OCI-LY7 (cell line): ENCODE measurements around the gene HAT1.

Source experiments
- CTCF ChIP-seq: fragments of 200-600 bp; sonication (generic); conservative IDR thresholded peaks from 2 replicates; pipeline ENCODE4 v1.5.1; 2014; ENCODE audit warnings: mild to moderate bottlenecking, antibody characterized with exemption, low read length, moderate library complexity, mixed read lengths
- EZH2phosphoT487 ChIP-seq: fragments of 200-600 bp; sonication (generic); IDR thresholded peaks from 2 replicates; pipeline ENCODE4 v1.6.1; 2018; ENCODE audit warnings: low read depth, borderline replicate concordance, mild to moderate bottlenecking, mixed run types, antibody characterized with exemption, low read length, moderate library complexity, mixed read lengths

- no peak for TF ChIP-seq CTCF
- TF ChIP-seq EZH2phosphoT487: no peak
Measured at GRCh38 chr2:171965661-171966060, 43.4 kb downstream of the HAT1 start.
